Body of pancreas (tissue), 4 donors: ENCODE measurements around the gene ASTN2. TPM values are rescaled to one million over a fixed set of nuclear protein-coding genes. Genes with fewer than 3 reads are reported as not detected.

Experiments
- ATAC-seq: fragments of 150-250 bp; one replicate; pipeline ENCODE4 v1.9.1; 2016
- DNase-seq, 4 donors: peaks; one replicate each; pipeline ENCODE4 v3.0.0-alpha.2; 2019
- H3K27ac ChIP-seq, 4 donors: fragments of 200-600 bp; sonication (generic); 1 replicate in 3 of 4; 2 replicates in 1 of 4; pipeline versions ENCODE4 v1.5.1 to v1.6.1; 2016 to 2019; ENCODE audit warnings: mild to moderate bottlenecking in 1 of 4, mixed read lengths in 1 of 4, moderate library complexity in 1 of 4
- H3K27me3 ChIP-seq, 2 donors: fragments of 200-600 bp; sonication (generic); one replicate each; pipeline ENCODE4 v1.6.0; 2016; ENCODE audit warnings: mild to moderate bottlenecking in 1 of 2
- H3K36me3 ChIP-seq, 2 donors: fragments of 200-600 bp; sonication (generic); replicated peaks in 1 of 2; 2 replicates each; pipeline ENCODE4 v1.5.1; 2016; ENCODE audit warnings: low read depth in 2 of 2; ENCODE audit not compliant: insufficient read depth in 1 of 2
- H3K4me1 ChIP-seq: fragments of 200-600 bp; sonication (generic); one replicate; pipeline ENCODE4 v1.6.0; 2016
- H3K4me3 ChIP-seq, 2 donors: fragments of 200-600 bp; sonication (generic); 1 replicate in 1 of 2; 2 replicates in 1 of 2; pipeline ENCODE4 v1.5.1; 2016 to 2019
- H3K9me3 ChIP-seq, 3 donors: fragments of 200-600 bp; sonication (generic); 1 replicate in 2 of 3; 2 replicates in 1 of 3; pipeline ENCODE4 v1.5.1; 2016
- POLR2A ChIP-seq, 3 donors: fragments of 450-650 bp; IDR thresholded peaks; one replicate each; pipeline ENCODE4 v1.6.1; 2016; ENCODE audit warnings: antibody characterized with exemption in 3 of 3, mild to moderate bottlenecking in 2 of 3
- WGBS, 2 donors: methylation state at CpG; one replicate each; pipeline ENCODE4 v1.1.5; 2017; 5-methylcytosine and 5-hydroxymethylcytosine counted together
- intact Hi-C: fragments of 100-400 bp; cut with DNase I; formaldehyde crosslinking; loops from one replicate; pipeline ENCODE4 v1.15.1; 2023
- total RNA-seq, 2 donors: library from RNA; depleted of rRNA; stranded (reverse); fragments of >200 nt; gene quantifications; one replicate each; pipeline ENCODE4 v1.1.0, GENCODE V29; 2016
- TF ChIP-seq, protein P1 (sequence below), 7 experiments: fragments of 450-650 bp in 4 of 7; fragments of 200-600 bp in 3 of 7; sonication (generic) in 3 of 7; IDR thresholded peaks; one replicate each; pipeline ENCODE4 v1.5.1; 2016 to 2019; ENCODE audit warnings: antibody characterized with exemption in 7 of 7

Gene ASTN2
- total RNA-seq, 2 donors from 2014 or later, result 8.2 to 9.6 TPM

DNA sequence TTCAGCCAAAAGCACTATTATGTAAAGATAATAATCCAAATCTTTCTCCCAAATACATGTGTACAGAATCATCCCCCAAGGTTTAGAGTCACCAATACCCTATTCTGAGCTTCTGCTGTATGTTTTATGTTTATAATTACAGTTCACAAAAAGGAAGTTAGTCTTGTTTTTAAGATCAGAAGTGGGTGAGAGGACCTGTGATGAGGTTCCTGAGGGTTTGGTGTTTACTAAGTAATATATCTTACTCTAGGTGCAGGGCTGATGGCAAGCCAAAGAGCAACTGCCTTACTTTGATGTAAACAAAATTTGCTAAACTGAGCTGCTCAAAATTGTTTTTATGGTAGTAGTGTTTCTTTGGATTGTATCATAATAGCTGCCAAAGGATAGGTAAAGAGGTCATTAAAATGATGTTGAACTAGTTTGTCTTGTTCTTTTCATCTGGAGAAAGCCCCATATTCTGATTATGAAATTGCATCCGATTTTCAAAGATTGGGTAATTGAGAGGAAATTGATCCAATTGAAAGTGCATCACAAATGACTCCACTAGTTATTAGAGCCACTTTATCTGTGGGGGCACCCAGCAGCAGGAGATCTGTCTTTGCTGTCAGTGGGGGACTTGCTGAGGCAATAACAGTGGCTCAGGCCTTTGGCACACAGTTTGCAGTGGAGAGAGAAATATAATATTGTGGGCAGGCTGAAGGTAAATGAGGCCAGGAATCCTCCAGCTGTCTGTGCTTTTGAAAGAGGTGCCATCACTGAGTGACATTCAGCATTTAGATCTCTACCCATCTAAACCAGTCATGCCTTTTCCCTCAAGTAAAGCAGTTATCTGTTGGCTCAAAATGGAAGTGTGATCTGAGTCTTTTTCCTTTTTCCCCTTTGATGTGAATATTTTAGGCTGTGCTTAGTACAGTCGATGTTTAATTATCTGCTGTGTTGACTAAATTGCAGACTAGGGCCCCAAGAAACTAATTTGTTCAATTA, 713.7 kb downstream of the ASTN2 start:
- Histone ChIP-seq H3K9me3 (no peaks in the 10 kb centered on the region), H3K4me1 (peaks cover 21% of the 10 kb centered on the region), H3K27me3 (no peaks in the 10 kb centered on the region), H3K4me3 (no peak overlapping the region), H3K36me3 (peaks cover 0 to 12% of the 10 kb centered on the region in 2 donors), H3K27ac (no peak overlapping the region)
- no peak for ATAC-seq
- TF ChIP-seq, protein P1, sequence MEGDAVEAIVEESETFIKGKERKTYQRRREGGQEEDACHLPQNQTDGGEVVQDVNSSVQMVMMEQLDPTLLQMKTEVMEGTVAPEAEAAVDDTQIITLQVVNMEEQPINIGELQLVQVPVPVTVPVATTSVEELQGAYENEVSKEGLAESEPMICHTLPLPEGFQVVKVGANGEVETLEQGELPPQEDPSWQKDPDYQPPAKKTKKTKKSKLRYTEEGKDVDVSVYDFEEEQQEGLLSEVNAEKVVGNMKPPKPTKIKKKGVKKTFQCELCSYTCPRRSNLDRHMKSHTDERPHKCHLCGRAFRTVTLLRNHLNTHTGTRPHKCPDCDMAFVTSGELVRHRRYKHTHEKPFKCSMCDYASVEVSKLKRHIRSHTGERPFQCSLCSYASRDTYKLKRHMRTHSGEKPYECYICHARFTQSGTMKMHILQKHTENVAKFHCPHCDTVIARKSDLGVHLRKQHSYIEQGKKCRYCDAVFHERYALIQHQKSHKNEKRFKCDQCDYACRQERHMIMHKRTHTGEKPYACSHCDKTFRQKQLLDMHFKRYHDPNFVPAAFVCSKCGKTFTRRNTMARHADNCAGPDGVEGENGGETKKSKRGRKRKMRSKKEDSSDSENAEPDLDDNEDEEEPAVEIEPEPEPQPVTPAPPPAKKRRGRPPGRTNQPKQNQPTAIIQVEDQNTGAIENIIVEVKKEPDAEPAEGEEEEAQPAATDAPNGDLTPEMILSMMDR (IDR thresholded peaks at IDR 0.05), result no peak
- no peak for TF ChIP-seq POLR2A (IDR thresholded peaks at IDR 0.05)
- 58 to 59% methylated on average over 2 of the region's 2 CpGs for WGBS, 2 donors
- DNase-seq, result no peak
- intact Hi-C loops, result no loop called here

DNA sequence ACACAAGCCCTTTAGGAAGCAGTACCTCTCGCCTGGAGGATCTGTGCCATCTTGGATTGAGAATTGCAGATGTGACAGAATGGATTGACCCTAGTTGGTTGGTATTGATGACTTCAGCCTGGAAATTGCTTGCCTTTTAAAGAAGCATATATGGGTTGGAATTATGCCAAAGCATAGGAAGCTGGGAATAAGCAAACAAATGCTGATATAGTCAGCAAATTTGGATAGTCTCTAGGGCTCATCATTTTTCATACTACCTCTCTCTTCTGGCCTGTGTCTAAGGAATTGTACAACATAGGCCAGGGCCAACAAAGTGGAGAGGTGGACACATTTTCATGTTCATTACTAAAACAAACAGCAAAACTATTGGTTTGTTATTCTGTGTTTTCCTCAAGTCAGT, 714.6 kb downstream of the ASTN2 start:
- ATAC-seq (no peak), DNase-seq (no peak)
- Histone ChIP-seq H3K27me3 (no peaks in the 10 kb centered on the region), H3K4me3 (no peak overlapping the region), H3K36me3 (peaks cover 0 to 12% of the 10 kb centered on the region in 2 donors), H3K27ac (no peak overlapping the region), H3K4me1 (peaks cover 23% of the 10 kb centered on the region), H3K9me3 (no peaks in the 10 kb centered on the region)
- TF ChIP-seq, protein P1 (IDR thresholded peaks at IDR 0.05), result no peak
- no peak for TF ChIP-seq POLR2A (IDR thresholded peaks at IDR 0.05)
- 100% methylated on average over 1 of the region's 1 CpG for WGBS, 2 donors
- intact Hi-C loops, result no loop called here

DNA sequence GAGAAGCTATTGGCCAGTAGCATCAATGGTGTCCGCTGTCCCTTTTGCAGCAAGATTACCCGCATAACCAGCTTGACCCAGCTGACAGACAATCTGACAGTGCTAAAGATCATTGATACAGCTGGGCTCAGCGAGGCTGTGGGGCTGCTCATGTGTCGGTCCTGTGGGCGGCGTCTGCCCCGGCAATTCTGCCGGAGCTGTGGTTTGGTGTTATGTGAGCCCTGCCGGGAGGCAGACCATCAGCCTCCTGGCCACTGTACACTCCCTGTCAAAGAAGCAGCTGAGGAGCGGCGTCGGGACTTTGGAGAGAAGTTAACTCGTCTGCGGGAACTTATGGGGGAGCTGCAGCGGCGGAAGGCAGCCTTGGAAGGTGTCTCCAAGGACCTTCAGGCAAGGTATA, 717.0 kb downstream of the ASTN2 start:
- intact Hi-C loops, result no loop called here
- H3K4me3 ChIP-seq, result no peak overlapping the region
- ATAC-seq (no peak), DNase-seq (no peak)
- peaks cover 0 to 12% of the 10 kb centered on the region in 2 donors for H3K36me3 ChIP-seq
- H3K27me3 ChIP-seq, result no peaks in the 10 kb centered on the region
- no peak overlapping the region for H3K27ac ChIP-seq
- peaks cover 43% of the 10 kb centered on the region for H3K4me1 ChIP-seq
- TF ChIP-seq, protein P1 (IDR thresholded peaks at IDR 0.05), result no peak
- no peak for TF ChIP-seq POLR2A (IDR thresholded peaks at IDR 0.05)
- 93 to 95% methylated on average over 15 of the region's 16 CpGs for WGBS, 2 donors
- H3K9me3 ChIP-seq, result no peaks in the 10 kb centered on the region

DNA sequence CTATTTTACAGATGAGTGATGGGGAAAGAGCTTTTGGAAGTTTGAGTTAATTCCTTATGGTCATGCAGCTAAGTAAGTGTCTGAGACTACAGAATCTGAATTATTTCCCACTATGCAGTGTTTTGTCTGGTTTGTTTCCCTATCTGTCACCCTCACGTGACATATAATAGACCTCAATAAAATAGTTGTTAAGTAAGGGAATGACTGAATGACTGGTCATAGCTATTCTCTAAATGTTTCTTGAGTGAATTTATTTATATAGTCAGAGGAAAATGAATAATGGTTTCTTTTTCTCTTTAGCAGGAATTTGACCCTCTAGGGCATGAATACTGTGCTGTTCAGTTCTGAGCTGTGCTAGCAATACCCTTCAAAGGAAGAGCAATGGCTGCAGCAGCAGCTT, 717.5 kb downstream of the ASTN2 start:
- intact Hi-C loops, result no loop called here
- DNase-seq, result no peak
- no peak for TF ChIP-seq POLR2A (IDR thresholded peaks at IDR 0.05)
- TF ChIP-seq, protein P1 (IDR thresholded peaks at IDR 0.05), result no peak
- H3K9me3 ChIP-seq, result no peaks in the 10 kb centered on the region
- no peak overlapping the region for H3K27ac ChIP-seq
- no peaks in the 10 kb centered on the region for H3K27me3 ChIP-seq
- WGBS, 2 donors, result 83 to 91% methylated on average over 1 of the region's 1 CpG
- ATAC-seq, result no peak
- peaks cover 0 to 12% of the 10 kb centered on the region in 2 donors for H3K36me3 ChIP-seq
- peaks cover 47% of the 10 kb centered on the region for H3K4me1 ChIP-seq
- H3K4me3 ChIP-seq, result no peak overlapping the region
